Thyroid gland (tissue), 4 donors: ENCODE results near the gene RPUSD1. TPM values are rescaled to one million over a fixed set of nuclear protein-coding genes. Genes with fewer than 3 reads are reported as not detected.

Source experiments
- DNase-seq, 2 donors: peaks; one replicate each; pipeline ENCODE4 v3.0.0-alpha.2; 2019
- H3K27ac ChIP-seq, 3 donors: fragments of 200-600 bp; sonication (generic); 1 replicate in 2 of 3; 2 replicates in 1 of 3; pipeline ENCODE4 v1.5.1; 2016 to 2019; ENCODE audit warnings: mild to moderate bottlenecking in 1 of 3, moderate library complexity in 1 of 3
- H3K27me3 ChIP-seq: fragments of 200-600 bp; sonication (generic); one replicate; pipeline ENCODE4 v1.5.1; 2019
- H3K36me3 ChIP-seq, 2 donors: fragments of 200-600 bp; sonication (generic); one replicate each; pipeline ENCODE4 v1.5.1; 2016 to 2019
- H3K4me1 ChIP-seq, 2 donors: fragments of 200-600 bp; sonication (generic); one replicate each; pipeline ENCODE4 v1.5.1; 2017 to 2019
- H3K4me3 ChIP-seq, 3 donors: fragments of 200-600 bp; sonication (generic); replicated peaks in 1 of 3; 1 replicate in 2 of 3; 2 replicates in 1 of 3; pipeline ENCODE4 v1.5.1; 2016; ENCODE audit warnings: mild to moderate bottlenecking in 1 of 3
- H3K9me3 ChIP-seq: fragments of 200-600 bp; sonication (generic); one replicate; pipeline ENCODE4 v1.5.1; 2017
- CTCF ChIP-seq, 6 experiments: fragments of 200-600 bp in 3 of 6; fragments of 450-650 bp in 3 of 6; sonication (generic) in 3 of 6; IDR thresholded peaks; one replicate each; pipeline ENCODE4 v1.5.1; 2016 to 2019; ENCODE audit warnings: antibody characterized with exemption in 6 of 6, mild to moderate bottlenecking in 2 of 6, inconsistent platforms in 1 of 6, moderate library complexity in 1 of 6
- POLR2A ChIP-seq, 2 donors: fragments of 450-650 bp; IDR thresholded peaks; one replicate each; pipeline ENCODE4 v1.6.1; 2017; ENCODE audit warnings: antibody characterized with exemption in 2 of 2, mild to moderate bottlenecking in 2 of 2, moderate library complexity in 1 of 2
- WGBS, 2 donors: methylation state at CpG; one replicate each; pipeline ENCODE4 v1.1.5; 2017; 5-methylcytosine and 5-hydroxymethylcytosine counted together
- intact Hi-C: fragments of 100-400 bp; cut with DNase I; formaldehyde crosslinking; loops from one replicate; pipeline ENCODE4 v1.15.1; 2023
- total RNA-seq, 4 donors: library from RNA; depleted of rRNA; stranded (reverse); fragments of >200 nt; gene quantifications; one replicate each; pipeline ENCODE4 v1.2.3, GENCODE V29; 2016

RPUSD1 gene
- total RNA-seq, 4 donors from 2014 or later = 14.1 to 27.9 (median 20.8) TPM

- Histone ChIP-seq H3K36me3 (no peaks in the 10 kb centered on the region), H3K4me1 (no peaks in the 10 kb centered on the region), H3K9me3 (no peaks in the 10 kb centered on the region), H3K27ac (no peak overlapping the region), H3K27me3 (peaks cover 2% of the 10 kb centered on the region), H3K4me3 (no peak overlapping the region)
- TF ChIP-seq POLR2A (IDR thresholded peaks at IDR 0.05) = no peak
- no peak for TF ChIP-seq CTCF (IDR thresholded peaks at IDR 0.05)
- WGBS, 2 donors = 83 to 94% methylated on average over 7 to 25 of the region's 31 CpGs
- DNase-seq = no peak
- intact Hi-C loops = no loop called here
These were observed 6.8 kb upstream of the RPUSD1 start for GRCh38 chr16:794853-795466.

GRCh38 chr16:794091-794822 is 6.1 kb upstream of the RPUSD1 start:
- H3K27ac ChIP-seq = no peak overlapping the region
- peaks cover under 1 to 3% of the 10 kb centered on the region in 2 donors for H3K4me1 ChIP-seq
- no peaks in the 10 kb centered on the region for H3K27me3 ChIP-seq
- H3K4me3 ChIP-seq = no peak overlapping the region
- TF ChIP-seq POLR2A (IDR thresholded peaks at IDR 0.05) (no peak), CTCF (IDR thresholded peaks at IDR 0.05) (no peak)
- intact Hi-C loops = no loop called here
- H3K36me3 ChIP-seq = no peaks in the 10 kb centered on the region
- DNase-seq = no peak
- no peaks in the 10 kb centered on the region for H3K9me3 ChIP-seq
- WGBS, 2 donors = 89 to 92% methylated on average over 30 to 37 of the region's 40 CpGs

- H3K4me3 ChIP-seq = no peak overlapping the region
- no peak overlapping the region for H3K27ac ChIP-seq
- H3K4me1 ChIP-seq = peaks cover 7 to 9% of the 10 kb centered on the region in 2 donors
- no peak for DNase-seq
- intact Hi-C loops = no loop called here
- no peaks in the 10 kb centered on the region for H3K36me3 ChIP-seq
- no peaks in the 10 kb centered on the region for H3K9me3 ChIP-seq
- no peaks in the 10 kb centered on the region for H3K27me3 ChIP-seq
- WGBS, 2 donors = 98 to 100% methylated on average over 4 to 8 of the region's 8 CpGs
- TF ChIP-seq CTCF (IDR thresholded peaks at IDR 0.05) (no peak), POLR2A (IDR thresholded peaks at IDR 0.05) (no peak)
These were observed 5.2 kb upstream of the RPUSD1 start for GRCh38 chr16:793414-793813.

- H3K36me3 ChIP-seq = no peaks in the 10 kb centered on the region
- intact Hi-C loops = no loop called here
These were observed 4.2 kb upstream of the RPUSD1 start for GRCh38 chr16:792221-792995.

More at GRCh38 chr16:792221-792995, 4.2 kb upstream of the RPUSD1 start:
- no peaks in the 10 kb centered on the region for H3K9me3 ChIP-seq
- no peak for TF ChIP-seq CTCF (IDR thresholded peaks at IDR 0.05)
- no peak for TF ChIP-seq POLR2A (IDR thresholded peaks at IDR 0.05)
- peaks cover 11 to 13% of the 10 kb centered on the region in 2 donors for H3K4me1 ChIP-seq
- WGBS, 2 donors = 93 to 95% methylated on average over 28 of the region's 46 CpGs
- no peak for DNase-seq
- no peak overlapping the region for H3K27ac ChIP-seq
- H3K4me3 ChIP-seq = no peak overlapping the region
- no peaks in the 10 kb centered on the region for H3K27me3 ChIP-seq
